Measurements from ENCODE around the gene NKPD1. TPM values are rescaled to one million over a fixed set of nuclear protein-coding genes. Genes with fewer than 3 reads are reported as not detected.

Gene NKPD1
- polyA plus RNA-seq, 1 donor (not counting 4 experiments of a cell fraction or from before 2014, with no cell fraction given): 0.37 TPM

GRCh38 chr19:45152504-45153338 lies 8.1 kb downstream of the NKPD1 start:
- Histone ChIP-seq H3K27me3 (ENCODE audit: control insufficient read depth, extremely low read depth, insufficient read depth, low read length) (peaks cover 24% of the 10 kb centered on the region), H3K4me2 (ENCODE audit: control insufficient read depth, extremely low read depth, insufficient read depth, low read depth, low read length) (peak overlapping the region; percentile 37), H3K4me1 (ENCODE audit: control insufficient read depth, extremely low read depth, insufficient read depth, low read length) (peaks cover 29% of the 10 kb centered on the region), H3K9me3 (ENCODE audit: control insufficient read depth, low read depth, low read length) (peaks cover 4% of the 10 kb centered on the region), H3K9ac (ENCODE audit: control insufficient read depth, extremely low read depth, insufficient read depth, low read length) (no peak overlapping the region), H2AFZ (ENCODE audit: control insufficient read depth, low read length) (no peak overlapping the region), H3K4me3 (ENCODE audit: control insufficient read depth in 2 of 3, extremely low read depth in 1 of 3, insufficient read depth in 2 of 3, low read depth in 1 of 3, low read length in 3 of 3) (no peak overlapping the region), H3K36me3 (ENCODE audit: control insufficient read depth in 2 of 2, extremely low read depth in 1 of 2, insufficient read depth in 2 of 2, low read length in 2 of 2) (no peaks in the 10 kb centered on the region), H3K79me2 (ENCODE audit: control insufficient read depth, insufficient read depth, low read length) (no peaks in the 10 kb centered on the region), H4K20me1 (ENCODE audit: control insufficient read depth, extremely low read depth, insufficient read depth, low read length) (peaks cover 7% of the 10 kb centered on the region), H3K27ac (ENCODE audit: control insufficient read depth, insufficient read depth, low read length) (no peak overlapping the region), H3K9me1 (ENCODE audit: control insufficient read depth, extremely low read depth, insufficient read depth, low read length) (no peaks in the 10 kb centered on the region)
- DNase-seq (ENCODE audit: low read depth, low spot score) (no peak), FAIRE-seq (no peak)
- dilution Hi-C loops (cut with MboI; ENCODE audit: extremely low pct_ligation_motif_present, low sequenced_read_pairs): no loop called here
- no peak for TF ChIP-seq EZH2 (IDR thresholded peaks at IDR 0.05; ENCODE audit: low read length)
- no peak for TF ChIP-seq CTCF (optimal IDR thresholded peaks at IDR 0.05 in 1 of 3, IDR thresholded peaks at IDR 0.05 in 1 of 3, conservative IDR thresholded peaks at IDR 0.05 in 1 of 3; ENCODE audit: extremely low read depth in 1 of 3, insufficient read depth in 2 of 3, low read length in 3 of 3)

GRCh38 chr19:45151821-45152503 lies 8.8 kb downstream of the NKPD1 start:
- Histone ChIP-seq H3K9ac (ENCODE audit: control insufficient read depth, extremely low read depth, insufficient read depth, low read length) (no peak overlapping the region), H3K36me3 (ENCODE audit: control insufficient read depth in 2 of 2, extremely low read depth in 1 of 2, insufficient read depth in 2 of 2, low read length in 2 of 2) (no peaks in the 10 kb centered on the region), H3K9me3 (ENCODE audit: control insufficient read depth, low read depth, low read length) (peaks cover 4% of the 10 kb centered on the region), H3K9me1 (ENCODE audit: control insufficient read depth, extremely low read depth, insufficient read depth, low read length) (no peaks in the 10 kb centered on the region), H3K4me2 (ENCODE audit: control insufficient read depth, extremely low read depth, insufficient read depth, low read depth, low read length) (no peak overlapping the region), H4K20me1 (ENCODE audit: control insufficient read depth, extremely low read depth, insufficient read depth, low read length) (peaks cover 7% of the 10 kb centered on the region), H2AFZ (ENCODE audit: control insufficient read depth, low read length) (no peak overlapping the region), H3K4me1 (ENCODE audit: control insufficient read depth, extremely low read depth, insufficient read depth, low read length) (peaks cover 27% of the 10 kb centered on the region), H3K79me2 (ENCODE audit: control insufficient read depth, insufficient read depth, low read length) (no peaks in the 10 kb centered on the region), H3K27ac (ENCODE audit: control insufficient read depth, insufficient read depth, low read length) (no peak overlapping the region), H3K4me3 (ENCODE audit: control insufficient read depth in 2 of 3, extremely low read depth in 1 of 3, insufficient read depth in 2 of 3, low read depth in 1 of 3, low read length in 3 of 3) (no peak overlapping the region), H3K27me3 (ENCODE audit: control insufficient read depth, extremely low read depth, insufficient read depth, low read length) (peaks cover 24% of the 10 kb centered on the region)
- no peak for TF ChIP-seq EZH2 (IDR thresholded peaks at IDR 0.05; ENCODE audit: low read length)
- no peak for TF ChIP-seq CTCF (optimal IDR thresholded peaks at IDR 0.05 in 1 of 3, IDR thresholded peaks at IDR 0.05 in 1 of 3, conservative IDR thresholded peaks at IDR 0.05 in 1 of 3; ENCODE audit: extremely low read depth in 1 of 3, insufficient read depth in 2 of 3, low read length in 3 of 3)
- no peak for FAIRE-seq
- dilution Hi-C loops (cut with MboI; ENCODE audit: extremely low pct_ligation_motif_present, low sequenced_read_pairs): no loop called here
- DNase-seq (ENCODE audit: low read depth, low spot score): no peak

All from keratinocyte (primary cell).